NT2/D1 (cell line): ENCODE data around the gene CASP7.

Experiments
- SUZ12 ChIP-seq: IDR thresholded peaks from 2 replicates; pipeline ENCODE4 v1.6.1; 2011; ENCODE audit not compliant: insufficient read length, insufficient read depth; ENCODE audit errors: extremely low read depth
- YY1 ChIP-seq: IDR thresholded peaks from 2 replicates; pipeline ENCODE4 v1.6.1; 2011; ENCODE audit not compliant: insufficient read length, insufficient read depth
- ZNF274 ChIP-seq: IDR thresholded peaks from 2 replicates; pipeline ENCODE4 v1.6.1; 2011; ENCODE audit warnings: mild to moderate bottlenecking, low read depth, low read length

DNA sequence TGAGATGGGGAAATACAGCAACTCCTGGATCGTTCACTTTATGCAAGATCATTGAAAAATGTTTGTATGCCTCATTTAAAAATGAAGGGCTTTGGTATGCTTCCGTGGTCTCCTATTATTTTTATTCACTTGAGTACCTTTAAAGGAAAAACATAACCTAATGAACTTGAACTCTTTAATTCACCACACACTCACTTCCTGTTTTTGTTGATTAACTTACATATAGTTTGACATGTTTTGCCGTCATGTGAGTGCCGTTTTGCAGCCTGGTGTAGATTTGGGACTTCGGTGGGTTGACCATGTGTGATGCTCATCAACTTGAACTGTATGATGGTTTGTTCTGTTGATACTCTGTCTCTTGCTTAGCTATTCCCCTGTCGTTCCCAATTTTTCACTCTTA, 28.9 kb downstream of the CASP7 start:
- TF ChIP-seq YY1: no peak
- TF ChIP-seq ZNF274: no peak
- no peak for TF ChIP-seq SUZ12
